ENCODE measurements around the gene FGF19. TPM values are rescaled to one million over a fixed set of nuclear protein-coding genes. Genes with fewer than 3 reads are reported as not detected.
"Not testable (repeated sequence)": the region's sequence is repeated elsewhere in the genome, so short reads cannot be mapped to it uniquely, and the experiment has no call there.

The FGF19 gene
- total RNA-seq, 6 experiments from 2014 or later: 0.18 TPM; not detected in 5

GRCh38 chr11:69691463-69691862, 12.4 kb downstream of the FGF19 start:
- Histone ChIP-seq H3K4me3 (no peak overlapping the region), H3K9me3 (no peaks in the 10 kb centered on the region), H3K27me3 (no peaks in the 10 kb centered on the region), H3K36me3 (no peaks in the 10 kb centered on the region), H3K4me1 (no peaks in the 10 kb centered on the region), H3K27ac (no peak overlapping the region)
- WGBS (ENCODE audit: insufficient coverage, low coverage, low lambda C conversion rate, missing lambda C conversion rate): 73% methylated on average over 2 of the region's 2 CpGs
- DNase-seq (no peak), ATAC-seq (no peak)
- TF ChIP-seq CTCF (IDR thresholded peaks at IDR 0.05) (no peak), POLR2A (IDR thresholded peaks at IDR 0.05) (no peak)
- intact Hi-C loops (cut with DNase I): no loop called here

GRCh38 chr11:69689484-69690319, 14.1 kb downstream of the FGF19 start:
- TF ChIP-seq CTCF (IDR thresholded peaks at IDR 0.05) (no peak), POLR2A (IDR thresholded peaks at IDR 0.05) (no peak)
- Histone ChIP-seq H3K36me3 (no peaks in the 10 kb centered on the region), H3K27ac (no peak overlapping the region), H3K9me3 (no peaks in the 10 kb centered on the region), H3K4me1 (peaks cover 0 to 6% (median 0%) of the 10 kb centered on the region in 4 donors), H3K27me3 (no peaks in the 10 kb centered on the region), H3K4me3 (no peak overlapping the region)
- no peak for DNase-seq
- intact Hi-C loops (cut with DNase I): loop anchor here in 1 of 2 donors (5.0 kb wide), 1 partner anchor 198 kb away; no protein-coding TSS in a partner anchor
- 78% methylated on average over 5 of the region's 5 CpGs for WGBS (ENCODE audit: insufficient coverage, low coverage, low lambda C conversion rate, missing lambda C conversion rate)
- peak in 1 of 4 donors; percentile 52 for ATAC-seq

GRCh38 chr11:69687969-69688771, 15.7 kb downstream of the FGF19 start:
- intact Hi-C loops (cut with DNase I): loop anchor here in 1 of 2 donors (5.0 kb wide), 1 partner anchor 199 kb away; no protein-coding TSS in a partner anchor
- H3K27me3 ChIP-seq, DNase-seq, H3K27ac ChIP-seq, H3K36me3 ChIP-seq, H3K4me1 ChIP-seq, H3K9me3 ChIP-seq, H3K4me3 ChIP-seq: not testable (repeated sequence)
- peak in 2 of 4 donors; percentile 14 to 32 for ATAC-seq
- WGBS (ENCODE audit: insufficient coverage, low coverage, low lambda C conversion rate, missing lambda C conversion rate): 50% methylated on average over 5 of the region's 5 CpGs

- ATAC-seq: no peak
- intact Hi-C loops (cut with DNase I): loop anchor here in 1 of 2 donors (5.0 kb wide), 1 partner anchor 200 kb away; no protein-coding TSS in a partner anchor
- H3K9me3 ChIP-seq: no peaks in the 10 kb centered on the region
- no peaks in the 10 kb centered on the region for H3K36me3 ChIP-seq
- TF ChIP-seq CTCF (IDR thresholded peaks at IDR 0.05) (no peak), POLR2A (IDR thresholded peaks at IDR 0.05) (no peak)
- H3K27me3 ChIP-seq: no peaks in the 10 kb centered on the region
- no peak for DNase-seq
- WGBS (ENCODE audit: insufficient coverage, low coverage, low lambda C conversion rate, missing lambda C conversion rate): 80% methylated on average over 1 of the region's 8 CpGs
- no peak overlapping the region for H3K27ac ChIP-seq
- H3K4me1 ChIP-seq: peaks cover 0 to 6% (median 0%) of the 10 kb centered on the region in 4 donors
- no peak overlapping the region for H3K4me3 ChIP-seq
These were observed 17.0 kb downstream of the FGF19 start for GRCh38 chr11:69686856-69687255.

Measured in right lobe of liver (tissue), 6 donors.